SU-DHL-6 (cell line): Measurements from ENCODE around the gene DYSF.

Experiments used
- H2AFZ ChIP-seq: fragments of 200-600 bp; sonication (generic); 2 replicates; pipeline ENCODE4 v1.6.1; 2014; ENCODE audit warnings: low read depth, mild to moderate bottlenecking, moderate library complexity, mixed read lengths, antibody characterized with exemption, low read length; ENCODE audit not compliant: severe bottlenecking
- H3F3A ChIP-seq: fragments of 200-600 bp; shearing (Covaris generic); 2 replicates; pipeline ENCODE4 v1.6.0; 2016; ENCODE audit warnings: antibody characterized with exemption, mild to moderate bottlenecking; ENCODE audit not compliant: insufficient read depth
- H3K27ac ChIP-seq: fragments of 200-600 bp; sonication (generic); 2 replicates; pipeline ENCODE4 v1.5.1; 2016; ENCODE audit warnings: low read depth, mild to moderate bottlenecking, low read length, moderate library complexity, mixed read lengths
- H3K27me3 ChIP-seq: fragments of 200-600 bp; sonication (generic), shearing (Covaris generic); 2 replicates; pipeline ENCODE4 v1.6.0; 2014; ENCODE audit warnings: mild to moderate bottlenecking, low read length
- H3K36me3 ChIP-seq: fragments of 200-600 bp; sonication (generic); 2 replicates; pipeline ENCODE4 v1.6.1; 2014; ENCODE audit warnings: mild to moderate bottlenecking, low read length, mixed read lengths
- H3K4me2 ChIP-seq: fragments of 300-600, 200-600 bp; shearing (Covaris generic), sonication (generic); 2 replicates; pipeline ENCODE4 v1.6.0; 2014; ENCODE audit warnings: low read length, low read depth, mild to moderate bottlenecking; ENCODE audit not compliant: poor library complexity, severe bottlenecking
- H3K4me3 ChIP-seq: fragments of 200-600 bp; sonication (generic); 2 replicates; pipeline ENCODE4 v1.5.1; 2014; ENCODE audit warnings: antibody characterized with exemption, low read length, mild to moderate bottlenecking, mixed read lengths; ENCODE audit not compliant: insufficient read depth, poor library complexity, severe bottlenecking
- H3K79me2 ChIP-seq: fragments of 200-600 bp; sonication (generic); 2 replicates; pipeline ENCODE4 v1.6.1; 2014; ENCODE audit warnings: mild to moderate bottlenecking, low read length, moderate library complexity; ENCODE audit not compliant: insufficient read depth
- H3K9ac ChIP-seq: fragments of 200-600 bp; sonication (generic); 2 replicates; pipeline ENCODE4 v1.7.0; 2014; ENCODE audit warnings: mild to moderate bottlenecking, low read length
- H3K9me2 ChIP-seq: fragments of 200-600 bp; sonication (generic); replicated peaks from 2 replicates; pipeline ENCODE4 v1.6.1; 2014; ENCODE audit warnings: low read length; ENCODE audit not compliant: insufficient read depth
- H3K9me3 ChIP-seq: fragments of 200-600 bp; sonication (generic); 2 replicates; pipeline ENCODE4 v1.6.1; 2014; ENCODE audit warnings: low read length, mixed read lengths; ENCODE audit not compliant: insufficient read depth
- H4K20me1 ChIP-seq: fragments of 200-600 bp; sonication (generic); 2 replicates; pipeline ENCODE4 v1.6.1; 2014; ENCODE audit warnings: low read depth, mild to moderate bottlenecking, antibody characterized with exemption, low read length, moderate library complexity, mixed read lengths
- CTCF ChIP-seq: fragments of 200-600 bp; sonication (generic); IDR thresholded peaks from one replicate; pipeline ENCODE4 v1.5.1; 2017; ENCODE audit warnings: antibody characterized with exemption, mild to moderate bottlenecking, low read length, moderate library complexity; ENCODE audit not compliant: insufficient read depth, poor library complexity, severe bottlenecking
- EZH2phosphoT487 ChIP-seq: fragments of 200-600 bp; sonication (generic), shearing (Covaris generic); conservative IDR thresholded peaks from 2 replicates; pipeline ENCODE4 v1.6.1; 2018; ENCODE audit warnings: mild to moderate bottlenecking, antibody characterized with exemption, low read length, moderate library complexity, mixed read lengths

The DYSF gene

GRCh38 chr2:71620116-71620515 is 166.8 kb downstream of the DYSF start:
- no peak overlapping the region for H2AFZ ChIP-seq
- no peaks in the 10 kb centered on the region for H3K9me3 ChIP-seq
- TF ChIP-seq CTCF (no peak), EZH2phosphoT487 (no peak)
- H4K20me1 ChIP-seq: no peaks in the 10 kb centered on the region
- no peaks in the 10 kb centered on the region for H3F3A ChIP-seq
- no peaks in the 10 kb centered on the region for H3K79me2 ChIP-seq
- H3K9ac ChIP-seq: no peak overlapping the region
- H3K27ac ChIP-seq: no peak overlapping the region
- H3K27me3 ChIP-seq: no peaks in the 10 kb centered on the region
- no peaks in the 10 kb centered on the region for H3K36me3 ChIP-seq
- no peak overlapping the region for H3K4me3 ChIP-seq
- no peak overlapping the region for H3K4me2 ChIP-seq
- H3K9me2 ChIP-seq: no peaks in the 10 kb centered on the region

GRCh38 chr2:71620851-71621251 is 167.5 kb downstream of the DYSF start:
- no peaks in the 10 kb centered on the region for H4K20me1 ChIP-seq
- H3K36me3 ChIP-seq: no peaks in the 10 kb centered on the region
- no peak overlapping the region for H2AFZ ChIP-seq
- no peak overlapping the region for H3K9ac ChIP-seq
- no peak for TF ChIP-seq CTCF
- no peak for TF ChIP-seq EZH2phosphoT487
- H3K9me2 ChIP-seq: no peaks in the 10 kb centered on the region
- no peaks in the 10 kb centered on the region for H3K9me3 ChIP-seq
- H3K79me2 ChIP-seq: no peaks in the 10 kb centered on the region
- H3K4me2 ChIP-seq: no peak overlapping the region
- H3K4me3 ChIP-seq: no peak overlapping the region
- H3K27ac ChIP-seq: no peak overlapping the region
- H3K27me3 ChIP-seq: no peaks in the 10 kb centered on the region
- H3F3A ChIP-seq: no peaks in the 10 kb centered on the region

- no peak overlapping the region for H3K4me3 ChIP-seq
- no peak overlapping the region for H3K4me2 ChIP-seq
- no peaks in the 10 kb centered on the region for H3K79me2 ChIP-seq
- TF ChIP-seq CTCF: no peak
- no peak for TF ChIP-seq EZH2phosphoT487
- H3K9me3 ChIP-seq: no peaks in the 10 kb centered on the region
- H3K27ac ChIP-seq: no peak overlapping the region
- H4K20me1 ChIP-seq: no peaks in the 10 kb centered on the region
- H3K27me3 ChIP-seq: no peaks in the 10 kb centered on the region
- H3F3A ChIP-seq: no peaks in the 10 kb centered on the region
- no peaks in the 10 kb centered on the region for H3K36me3 ChIP-seq
- H3K9me2 ChIP-seq: no peaks in the 10 kb centered on the region
- no peak overlapping the region for H3K9ac ChIP-seq
- no peak overlapping the region for H2AFZ ChIP-seq
Observed at GRCh38 chr2:71629273-71629672, 175.9 kb downstream of the DYSF start.
